ENCODE data around the gene GSE1. TPM values are rescaled to one million over a fixed set of nuclear protein-coding genes. Genes with fewer than 3 reads are reported as not detected.

GSE1 gene
- total RNA-seq, 1 experiment from 2014 or later: 90.2 TPM

DNA sequence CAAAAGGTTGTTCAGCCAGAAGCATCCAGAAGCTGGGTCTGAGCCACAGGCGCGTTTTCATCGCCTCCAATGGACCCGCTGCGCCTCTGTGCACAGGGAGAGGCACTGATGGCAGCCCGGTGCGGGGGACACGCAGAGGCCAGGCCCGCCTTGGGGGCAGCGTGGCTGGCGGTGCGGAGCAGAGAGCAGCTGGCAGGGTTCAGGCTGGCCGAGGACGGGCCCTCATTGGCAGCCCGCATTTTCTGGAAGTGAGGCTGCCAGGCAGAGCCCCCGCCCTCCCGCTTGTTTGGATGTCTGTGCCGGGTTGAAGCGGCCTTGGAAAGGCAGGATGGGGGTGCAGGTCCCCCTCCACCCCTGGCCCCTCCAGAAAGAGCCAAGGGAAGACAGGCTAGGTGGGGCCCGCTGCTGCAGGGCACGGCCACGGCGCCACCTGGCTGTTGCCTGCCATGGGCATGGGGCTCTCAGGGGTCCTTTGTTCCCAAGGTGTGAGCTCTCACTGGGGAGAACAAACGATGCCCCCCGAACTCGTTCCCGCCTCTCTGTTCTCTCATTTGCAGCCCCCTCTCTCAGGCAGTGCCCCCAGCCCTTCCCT, 18.8 kb downstream of the GSE1 start:
- intact Hi-C loops (cut with micrococcal nuclease): no loop called here
- Histone ChIP-seq H3K9me2 (ENCODE audit: insufficient read depth) (no peaks in the 10 kb centered on the region), H2AFZ (ENCODE audit: low read depth, low read length, poor library complexity, severe bottlenecking) (no peak overlapping the region), H3K9me3 (ENCODE audit: control insufficient read depth in 1 of 2, insufficient read depth in 1 of 2, low read depth in 1 of 2, low read length in 2 of 2) (peaks cover 14 to 18% of the 10 kb centered on the region in 2 experiments; a peak in 3 of 4 replicates), H3K79me2 (ENCODE audit: insufficient read depth, low read length) (peaks cover 62% of the 10 kb centered on the region), H3K36me3 (ENCODE audit: control insufficient read depth in 1 of 2, insufficient read depth in 2 of 2, low read length in 2 of 2) (peaks cover 0 to 3% of the 10 kb centered on the region in 2 experiments; a peak in 2 of 4 replicates), H3K4me2 (ENCODE audit: low read length) (no peak overlapping the region), H3K9ac (ENCODE audit: low read length) (no peak overlapping the region), H4K20me1 (ENCODE audit: insufficient read depth) (no peaks in the 10 kb centered on the region), H3K27me3 (ENCODE audit: insufficient read depth, low read length) (no peaks in the 10 kb centered on the region), H3K4me3 (replicated peaks in 1 of 2; ENCODE audit: low read depth in 1 of 2, low read length in 2 of 2) (no peak overlapping the region), H3K4me1 (ENCODE audit: control insufficient read depth in 1 of 2, insufficient read depth in 2 of 2, low read length in 2 of 2) (peaks cover 5 to 16% of the 10 kb centered on the region in 2 experiments; a peak in 3 of 4 replicates), H3K27ac (ENCODE audit: low read depth, low read length) (no peak overlapping the region)
- no peak for TF ChIP-seq EZH2phosphoT487 (IDR thresholded peaks at IDR 0.05; ENCODE audit: borderline replicate concordance)
- TF ChIP-seq, protein P1, sequence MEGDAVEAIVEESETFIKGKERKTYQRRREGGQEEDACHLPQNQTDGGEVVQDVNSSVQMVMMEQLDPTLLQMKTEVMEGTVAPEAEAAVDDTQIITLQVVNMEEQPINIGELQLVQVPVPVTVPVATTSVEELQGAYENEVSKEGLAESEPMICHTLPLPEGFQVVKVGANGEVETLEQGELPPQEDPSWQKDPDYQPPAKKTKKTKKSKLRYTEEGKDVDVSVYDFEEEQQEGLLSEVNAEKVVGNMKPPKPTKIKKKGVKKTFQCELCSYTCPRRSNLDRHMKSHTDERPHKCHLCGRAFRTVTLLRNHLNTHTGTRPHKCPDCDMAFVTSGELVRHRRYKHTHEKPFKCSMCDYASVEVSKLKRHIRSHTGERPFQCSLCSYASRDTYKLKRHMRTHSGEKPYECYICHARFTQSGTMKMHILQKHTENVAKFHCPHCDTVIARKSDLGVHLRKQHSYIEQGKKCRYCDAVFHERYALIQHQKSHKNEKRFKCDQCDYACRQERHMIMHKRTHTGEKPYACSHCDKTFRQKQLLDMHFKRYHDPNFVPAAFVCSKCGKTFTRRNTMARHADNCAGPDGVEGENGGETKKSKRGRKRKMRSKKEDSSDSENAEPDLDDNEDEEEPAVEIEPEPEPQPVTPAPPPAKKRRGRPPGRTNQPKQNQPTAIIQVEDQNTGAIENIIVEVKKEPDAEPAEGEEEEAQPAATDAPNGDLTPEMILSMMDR (IDR thresholded peaks at IDR 0.05 in 2 of 3, conservative IDR thresholded peaks at IDR 0.05 in 1 of 3; ENCODE audit: borderline replicate concordance in 1 of 3, insufficient read depth in 1 of 3, low read depth in 2 of 3, low read length in 2 of 3): peak in 2 of 3 experiments; percentile 36 to 37; a peak in 5 of 6 replicates
- TF ChIP-seq ZNF274 (IDR thresholded peaks at IDR 0.05; ENCODE audit: low read depth, low read length): no peak
- RAD21 ChIA-PET (ENCODE audit: low non-redundant PET in 1 of 2, low total read pairs in 2 of 2, uncharacterized antibody in 2 of 2, unreplicated experiment in 2 of 2): no interaction called here
- no peak for DNase-seq (ENCODE audit: low read depth, low spot score)
- POLR2A ChIA-PET: no interaction called here
- BruUV-seq (replicated peaks): no TSS peak
- CTCF ChIA-PET: interaction anchor here (0.9 kb wide), 1 partner anchor 16 kb away, joined by 3 read pairs; no protein-coding TSS in a partner anchor
- ATAC-seq: 0 out of 2 replicates have a peak, but pooled peaks have one; percentile 27

DNA sequence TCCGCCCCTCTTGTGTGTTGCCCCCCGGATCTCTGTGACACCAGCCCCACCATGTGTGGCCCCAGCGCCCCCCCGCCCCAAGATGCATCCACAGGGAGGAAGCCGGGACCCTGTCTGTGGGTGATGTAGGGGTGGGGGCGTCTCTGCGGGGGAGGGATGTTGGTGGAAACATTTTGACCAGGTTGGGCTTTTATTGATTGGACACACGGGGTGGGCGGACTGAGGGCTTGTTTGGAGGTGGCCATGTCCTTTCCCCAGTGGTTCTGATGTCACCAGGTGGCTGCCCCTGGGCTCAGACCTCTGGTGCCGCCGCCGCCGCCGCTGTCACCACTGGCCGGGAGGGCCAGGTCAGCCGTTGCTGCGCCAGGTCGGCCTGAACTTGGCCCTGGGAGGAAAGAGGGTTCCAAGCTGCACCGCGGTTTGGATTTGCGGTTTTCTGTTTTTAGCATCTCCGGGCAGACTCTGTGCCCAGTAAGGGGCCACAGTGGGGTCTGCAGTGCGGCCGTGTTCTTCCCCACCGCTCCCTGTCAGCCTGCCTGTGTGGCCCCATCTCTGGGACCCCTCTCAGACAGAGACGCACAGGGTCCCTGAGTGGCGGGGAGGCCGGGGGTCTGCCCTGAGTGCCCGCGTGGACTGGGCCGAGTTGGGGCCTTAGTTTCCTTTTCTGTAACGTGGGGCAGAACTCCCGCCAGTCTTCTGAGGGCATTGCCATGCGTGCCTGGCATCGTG, 19.8 kb downstream of the GSE1 start:
- no peaks in the 10 kb centered on the region for H4K20me1 ChIP-seq (ENCODE audit: insufficient read depth)
- ATAC-seq (no peak), DNase-seq (ENCODE audit: low read depth, low spot score) (no peak)
- no peak overlapping the region for H3K4me2 ChIP-seq (ENCODE audit: low read length)
- no peak overlapping the region for H3K27ac ChIP-seq (ENCODE audit: low read depth, low read length)
- no peak overlapping the region for H3K9ac ChIP-seq (ENCODE audit: low read length)
- H3K4me1 ChIP-seq (ENCODE audit: control insufficient read depth in 1 of 2, insufficient read depth in 2 of 2, low read length in 2 of 2): peaks cover 5 to 16% of the 10 kb centered on the region in 2 experiments; a peak in 3 of 4 replicates
- RAD21 ChIA-PET (ENCODE audit: low non-redundant PET in 1 of 2, low total read pairs in 2 of 2, uncharacterized antibody in 2 of 2, unreplicated experiment in 2 of 2): no interaction called here
- H3K4me3 ChIP-seq (replicated peaks in 1 of 2; ENCODE audit: low read depth in 1 of 2, low read length in 2 of 2): no peak overlapping the region
- peaks cover 14 to 18% of the 10 kb centered on the region in 2 experiments; a peak in 3 of 4 replicates for H3K9me3 ChIP-seq (ENCODE audit: control insufficient read depth in 1 of 2, insufficient read depth in 1 of 2, low read depth in 1 of 2, low read length in 2 of 2)
- H3K9me2 ChIP-seq (ENCODE audit: insufficient read depth): no peaks in the 10 kb centered on the region
- intact Hi-C loops (cut with micrococcal nuclease): no loop called here
- no peaks in the 10 kb centered on the region for H3K27me3 ChIP-seq (ENCODE audit: insufficient read depth, low read length)
- peaks cover 54% of the 10 kb centered on the region for H3K79me2 ChIP-seq (ENCODE audit: insufficient read depth, low read length)
- CTCF ChIA-PET: interaction anchor here (0.9 kb wide), 1 partner anchor 17 kb away, joined by 3 read pairs; no protein-coding TSS in a partner anchor
- no peak overlapping the region for H2AFZ ChIP-seq (ENCODE audit: low read depth, low read length, poor library complexity, severe bottlenecking)
- POLR2A ChIA-PET: no interaction called here
- BruUV-seq (replicated peaks): no TSS peak
- peaks cover 0 to 3% of the 10 kb centered on the region in 2 experiments; a peak in 2 of 4 replicates for H3K36me3 ChIP-seq (ENCODE audit: control insufficient read depth in 1 of 2, insufficient read depth in 2 of 2, low read length in 2 of 2)
- TF ChIP-seq SRF (IDR thresholded peaks at IDR 0.05; ENCODE audit: low read depth) (no peak), ZFX (IDR thresholded peaks at IDR 0.05) (no peak), EZH2phosphoT487 (IDR thresholded peaks at IDR 0.05; ENCODE audit: borderline replicate concordance) (no peak), JUND (IDR thresholded peaks at IDR 0.05) (no peak), POLR2A (IDR thresholded peaks at IDR 0.05; ENCODE audit: borderline replicate concordance, extremely low read depth, insufficient read depth, insufficient read length) (no peak)
- TF ChIP-seq, protein P2, sequence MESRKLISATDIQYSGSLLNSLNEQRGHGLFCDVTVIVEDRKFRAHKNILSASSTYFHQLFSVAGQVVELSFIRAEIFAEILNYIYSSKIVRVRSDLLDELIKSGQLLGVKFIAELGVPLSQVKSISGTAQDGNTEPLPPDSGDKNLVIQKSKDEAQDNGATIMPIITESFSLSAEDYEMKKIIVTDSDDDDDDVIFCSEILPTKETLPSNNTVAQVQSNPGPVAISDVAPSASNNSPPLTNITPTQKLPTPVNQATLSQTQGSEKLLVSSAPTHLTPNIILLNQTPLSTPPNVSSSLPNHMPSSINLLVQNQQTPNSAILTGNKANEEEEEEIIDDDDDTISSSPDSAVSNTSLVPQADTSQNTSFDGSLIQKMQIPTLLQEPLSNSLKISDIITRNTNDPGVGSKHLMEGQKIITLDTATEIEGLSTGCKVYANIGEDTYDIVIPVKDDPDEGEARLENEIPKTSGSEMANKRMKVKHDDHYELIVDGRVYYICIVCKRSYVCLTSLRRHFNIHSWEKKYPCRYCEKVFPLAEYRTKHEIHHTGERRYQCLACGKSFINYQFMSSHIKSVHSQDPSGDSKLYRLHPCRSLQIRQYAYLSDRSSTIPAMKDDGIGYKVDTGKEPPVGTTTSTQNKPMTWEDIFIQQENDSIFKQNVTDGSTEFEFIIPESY (IDR thresholded peaks at IDR 0.05; ENCODE audit: extremely low read depth, insufficient replicate concordance, low read length): no peak
- TF ChIP-seq, protein P3, sequence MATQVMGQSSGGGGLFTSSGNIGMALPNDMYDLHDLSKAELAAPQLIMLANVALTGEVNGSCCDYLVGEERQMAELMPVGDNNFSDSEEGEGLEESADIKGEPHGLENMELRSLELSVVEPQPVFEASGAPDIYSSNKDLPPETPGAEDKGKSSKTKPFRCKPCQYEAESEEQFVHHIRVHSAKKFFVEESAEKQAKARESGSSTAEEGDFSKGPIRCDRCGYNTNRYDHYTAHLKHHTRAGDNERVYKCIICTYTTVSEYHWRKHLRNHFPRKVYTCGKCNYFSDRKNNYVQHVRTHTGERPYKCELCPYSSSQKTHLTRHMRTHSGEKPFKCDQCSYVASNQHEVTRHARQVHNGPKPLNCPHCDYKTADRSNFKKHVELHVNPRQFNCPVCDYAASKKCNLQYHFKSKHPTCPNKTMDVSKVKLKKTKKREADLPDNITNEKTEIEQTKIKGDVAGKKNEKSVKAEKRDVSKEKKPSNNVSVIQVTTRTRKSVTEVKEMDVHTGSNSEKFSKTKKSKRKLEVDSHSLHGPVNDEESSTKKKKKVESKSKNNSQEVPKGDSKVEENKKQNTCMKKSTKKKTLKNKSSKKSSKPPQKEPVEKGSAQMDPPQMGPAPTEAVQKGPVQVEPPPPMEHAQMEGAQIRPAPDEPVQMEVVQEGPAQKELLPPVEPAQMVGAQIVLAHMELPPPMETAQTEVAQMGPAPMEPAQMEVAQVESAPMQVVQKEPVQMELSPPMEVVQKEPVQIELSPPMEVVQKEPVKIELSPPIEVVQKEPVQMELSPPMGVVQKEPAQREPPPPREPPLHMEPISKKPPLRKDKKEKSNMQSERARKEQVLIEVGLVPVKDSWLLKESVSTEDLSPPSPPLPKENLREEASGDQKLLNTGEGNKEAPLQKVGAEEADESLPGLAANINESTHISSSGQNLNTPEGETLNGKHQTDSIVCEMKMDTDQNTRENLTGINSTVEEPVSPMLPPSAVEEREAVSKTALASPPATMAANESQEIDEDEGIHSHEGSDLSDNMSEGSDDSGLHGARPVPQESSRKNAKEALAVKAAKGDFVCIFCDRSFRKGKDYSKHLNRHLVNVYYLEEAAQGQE (IDR thresholded peaks at IDR 0.05; ENCODE audit: low read depth): no peak
